ENCODE measurements around the gene AGBL4. TPM values are rescaled to one million over a fixed set of nuclear protein-coding genes. Genes with fewer than 3 reads are reported as not detected.

Gene AGBL4
- total RNA-seq, 2 donors from 2014 or later = not detected

- TF ChIP-seq, protein P1, sequence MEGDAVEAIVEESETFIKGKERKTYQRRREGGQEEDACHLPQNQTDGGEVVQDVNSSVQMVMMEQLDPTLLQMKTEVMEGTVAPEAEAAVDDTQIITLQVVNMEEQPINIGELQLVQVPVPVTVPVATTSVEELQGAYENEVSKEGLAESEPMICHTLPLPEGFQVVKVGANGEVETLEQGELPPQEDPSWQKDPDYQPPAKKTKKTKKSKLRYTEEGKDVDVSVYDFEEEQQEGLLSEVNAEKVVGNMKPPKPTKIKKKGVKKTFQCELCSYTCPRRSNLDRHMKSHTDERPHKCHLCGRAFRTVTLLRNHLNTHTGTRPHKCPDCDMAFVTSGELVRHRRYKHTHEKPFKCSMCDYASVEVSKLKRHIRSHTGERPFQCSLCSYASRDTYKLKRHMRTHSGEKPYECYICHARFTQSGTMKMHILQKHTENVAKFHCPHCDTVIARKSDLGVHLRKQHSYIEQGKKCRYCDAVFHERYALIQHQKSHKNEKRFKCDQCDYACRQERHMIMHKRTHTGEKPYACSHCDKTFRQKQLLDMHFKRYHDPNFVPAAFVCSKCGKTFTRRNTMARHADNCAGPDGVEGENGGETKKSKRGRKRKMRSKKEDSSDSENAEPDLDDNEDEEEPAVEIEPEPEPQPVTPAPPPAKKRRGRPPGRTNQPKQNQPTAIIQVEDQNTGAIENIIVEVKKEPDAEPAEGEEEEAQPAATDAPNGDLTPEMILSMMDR (IDR thresholded peaks at IDR 0.05) = no peak
Measured at GRCh38 chr1:49364676-49365075, 659.1 kb downstream of the AGBL4 start.

GRCh38 chr1:49363628-49364027 is 660.1 kb downstream of the AGBL4 start:
- ATAC-seq (ENCODE audit: insufficient number of reproducible peaks, low FRiP score, low read depth) = no peak
- Histone ChIP-seq H3K27ac (no peak overlapping the region), H3K4me3 (no peak overlapping the region), H3K9me3 (no peaks in the 10 kb centered on the region), H3K4me1 (ENCODE audit: control insufficient read depth in 1 of 2, low read depth in 2 of 2) (no peaks in the 10 kb centered on the region), H3K36me3 (no peaks in the 10 kb centered on the region), H3K27me3 (replicated peaks; ENCODE audit: insufficient read depth) (no peaks in the 10 kb centered on the region)
- no peak for DNase-seq (ENCODE audit: low spot score)
- TF ChIP-seq, protein P1 (IDR thresholded peaks at IDR 0.05) = no peak

More at GRCh38 chr1:49364676-49365075, 659.1 kb downstream of the AGBL4 start:
- no peak overlapping the region for H3K27ac ChIP-seq
- H3K27me3 ChIP-seq (replicated peaks; ENCODE audit: insufficient read depth) = no peaks in the 10 kb centered on the region
- H3K36me3 ChIP-seq = no peaks in the 10 kb centered on the region
- no peak overlapping the region for H3K4me3 ChIP-seq
- no peak for DNase-seq (ENCODE audit: low spot score)
- no peaks in the 10 kb centered on the region for H3K4me1 ChIP-seq (ENCODE audit: control insufficient read depth in 1 of 2, low read depth in 2 of 2)
- no peaks in the 10 kb centered on the region for H3K9me3 ChIP-seq
- no peak for ATAC-seq (ENCODE audit: insufficient number of reproducible peaks, low FRiP score, low read depth)

GRCh38 chr1:49358036-49358435 is 665.7 kb downstream of the AGBL4 start:
- no peaks in the 10 kb centered on the region for H3K4me1 ChIP-seq (ENCODE audit: control insufficient read depth in 1 of 2, low read depth in 2 of 2)

GRCh38 chr1:49356594-49356993 is 667.2 kb downstream of the AGBL4 start:
- Histone ChIP-seq H3K4me3 (no peak overlapping the region), H3K36me3 (no peaks in the 10 kb centered on the region), H3K27me3 (replicated peaks; ENCODE audit: insufficient read depth) (no peaks in the 10 kb centered on the region), H3K9me3 (no peaks in the 10 kb centered on the region), H3K27ac (no peak overlapping the region), H3K4me1 (ENCODE audit: control insufficient read depth in 1 of 2, low read depth in 2 of 2) (no peaks in the 10 kb centered on the region)
- TF ChIP-seq, protein P1 (IDR thresholded peaks at IDR 0.05) = no peak
- no peak for DNase-seq (ENCODE audit: low spot score)
- no peak for ATAC-seq (ENCODE audit: insufficient number of reproducible peaks, low FRiP score, low read depth)

More at GRCh38 chr1:49358036-49358435, 665.7 kb downstream of the AGBL4 start:
- Histone ChIP-seq H3K27ac (no peak overlapping the region), H3K27me3 (replicated peaks; ENCODE audit: insufficient read depth) (no peaks in the 10 kb centered on the region), H3K36me3 (no peaks in the 10 kb centered on the region), H3K4me3 (no peak overlapping the region), H3K9me3 (no peaks in the 10 kb centered on the region)
- no peak for DNase-seq (ENCODE audit: low spot score)
- TF ChIP-seq, protein P1 (IDR thresholded peaks at IDR 0.05) = no peak
- ATAC-seq (ENCODE audit: insufficient number of reproducible peaks, low FRiP score, low read depth) = no peak

- TF ChIP-seq, protein P1 (IDR thresholded peaks at IDR 0.05) = no peak
- Histone ChIP-seq H3K27ac (no peak overlapping the region), H3K9me3 (no peaks in the 10 kb centered on the region), H3K27me3 (replicated peaks; ENCODE audit: insufficient read depth) (no peaks in the 10 kb centered on the region), H3K36me3 (no peaks in the 10 kb centered on the region), H3K4me3 (no peak overlapping the region), H3K4me1 (ENCODE audit: control insufficient read depth in 1 of 2, low read depth in 2 of 2) (no peaks in the 10 kb centered on the region)
- DNase-seq (ENCODE audit: low spot score) (no peak), ATAC-seq (ENCODE audit: insufficient number of reproducible peaks, low FRiP score, low read depth) (no peak)
Measured at GRCh38 chr1:49351768-49352167, 672.0 kb downstream of the AGBL4 start.
